Measurements from ENCODE around the gene HRH1.
A peak's percentile ranks its signal among the peaks of the same experiment; 100 is the strongest.
"Not testable (repeated sequence)": the region's sequence is repeated elsewhere in the genome, so short reads cannot be mapped to it uniquely, and the experiment has no call there.

Gene HRH1

GRCh38 chr3:11143476-11143875 lies 10.8 kb upstream of the HRH1 start:
- DNase-seq (ENCODE audit: low spot score), result no peak

DNA sequence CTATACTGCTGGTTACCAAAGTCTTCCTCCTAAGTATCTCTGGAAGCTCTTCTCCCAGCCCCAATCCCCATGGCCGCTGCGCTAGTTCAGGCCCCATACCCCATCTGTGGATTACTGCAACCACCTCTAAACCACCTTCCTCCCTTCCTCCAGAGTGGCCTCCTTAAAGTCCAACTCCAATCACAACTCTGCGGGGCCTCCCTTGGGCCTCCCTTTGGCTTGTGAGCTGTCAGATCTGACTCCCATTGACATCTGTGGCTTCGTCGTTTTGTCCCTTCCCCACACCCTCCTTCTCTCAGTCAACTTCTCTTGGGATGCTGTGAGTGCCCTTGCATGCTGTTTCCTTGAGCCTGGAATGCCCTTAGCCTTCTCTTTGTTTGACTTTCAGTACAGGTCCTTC lies 9.3 kb upstream of the HRH1 start:
- DNase-seq (ENCODE audit: low spot score), result no peak

- no peak for DNase-seq (ENCODE audit: low spot score)
Measured at GRCh38 chr3:11145888-11146287, 8.4 kb upstream of the HRH1 start.

DNA sequence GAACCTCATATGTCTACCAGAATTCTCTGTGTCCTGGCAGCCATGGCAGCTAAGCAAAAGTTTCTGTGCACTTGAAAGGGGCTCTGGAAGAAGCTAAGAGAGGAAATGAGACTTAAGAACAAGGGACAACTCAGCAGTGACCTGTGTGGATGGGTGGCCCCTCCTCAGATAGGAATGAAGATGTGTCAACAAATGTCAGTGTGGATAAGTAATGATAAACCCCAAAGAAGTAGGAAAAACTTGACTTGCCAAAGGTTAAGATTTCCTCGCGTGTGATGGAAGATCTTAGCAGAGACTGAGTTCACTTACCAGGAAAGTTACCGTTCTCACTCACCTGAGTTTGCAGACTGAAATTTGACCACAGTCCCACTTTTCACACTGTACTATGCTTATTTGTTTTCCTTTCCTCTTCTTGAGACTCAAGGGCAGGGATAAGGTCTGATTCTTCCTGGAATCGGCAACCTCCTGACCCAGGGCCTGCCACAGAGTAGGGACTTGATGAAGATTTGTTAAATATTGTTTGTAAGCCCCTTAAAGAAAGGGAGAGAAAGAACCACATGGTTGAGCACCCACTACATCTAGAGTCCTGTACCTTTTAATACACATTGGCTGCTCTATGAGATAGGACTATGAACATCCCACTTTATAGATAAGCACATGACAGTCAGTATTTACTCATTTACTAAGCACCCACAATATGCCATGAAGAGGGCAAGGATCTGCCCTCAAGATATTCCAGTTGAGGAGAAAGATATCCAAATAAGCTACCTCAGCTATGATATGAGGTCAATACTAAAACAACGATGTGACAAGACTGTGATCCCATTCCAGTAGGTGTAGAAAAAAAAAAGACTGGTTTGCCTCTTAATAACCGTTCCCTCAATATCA lies 7.3 kb upstream of the HRH1 start:
- no peak for DNase-seq (ENCODE audit: low spot score)

DNA sequence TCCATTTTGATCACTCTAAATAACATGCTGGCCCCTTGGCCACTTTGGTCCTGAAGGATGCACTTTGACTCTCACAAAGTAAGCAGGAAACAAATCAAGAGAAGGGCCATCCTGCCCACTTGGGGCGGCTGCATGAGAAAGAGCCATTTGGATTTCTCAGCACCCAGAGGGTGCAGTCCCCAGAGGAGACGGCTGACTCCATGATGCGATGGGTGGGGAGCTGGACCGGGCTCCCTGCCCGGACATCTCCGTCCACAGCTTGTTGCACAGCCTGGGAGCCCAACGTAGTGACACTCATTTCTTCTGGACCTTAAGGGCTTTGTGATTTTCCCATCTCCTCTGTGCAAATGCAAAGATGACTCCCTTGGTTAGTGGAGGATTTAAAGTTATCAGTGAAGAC lies 4.0 kb upstream of the HRH1 start:
- DNase-seq (ENCODE audit: low spot score), result no peak

DNA sequence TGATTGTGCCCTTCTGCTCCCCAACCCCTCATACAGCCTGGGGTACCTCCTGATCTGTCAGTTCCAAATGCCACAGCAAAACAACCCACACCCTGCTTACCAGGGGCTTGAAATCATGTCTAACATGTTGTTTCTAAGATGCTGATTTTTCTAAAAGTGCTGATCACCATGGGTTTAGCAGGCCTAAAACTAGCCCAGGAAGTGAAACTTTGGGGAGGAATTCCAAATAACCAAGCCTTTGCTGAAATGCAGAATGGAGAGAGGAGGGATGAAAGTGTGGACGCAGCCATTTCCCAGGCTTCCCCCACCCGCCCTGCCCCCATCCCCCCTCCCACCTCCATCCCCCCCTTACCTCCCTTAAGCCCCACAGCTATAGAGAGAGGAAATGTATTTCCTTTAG lies 2.0 kb upstream of the HRH1 start:
- no peak for DNase-seq (ENCODE audit: low spot score)

DNA sequence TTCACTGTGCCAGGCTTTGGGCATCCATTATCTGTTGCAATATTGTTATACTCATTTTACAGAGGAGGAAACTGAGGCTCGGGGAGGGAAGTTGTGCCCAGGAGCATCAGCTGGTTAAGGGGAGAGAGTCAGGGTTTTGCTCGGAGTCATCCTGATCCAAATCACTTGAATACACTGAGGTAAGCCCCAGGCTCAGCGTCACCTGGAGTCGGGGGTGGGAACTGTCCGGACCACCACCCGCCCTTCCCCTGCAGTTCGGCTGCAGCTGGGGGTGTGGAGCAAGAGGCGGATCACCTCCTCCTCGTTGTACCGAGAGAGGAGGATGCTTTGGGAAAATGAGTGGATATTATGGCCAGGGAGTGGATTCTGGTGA lies 646 bp downstream of the HRH1 start:
- DNase-seq (ENCODE audit: low spot score), result no peak

DNA sequence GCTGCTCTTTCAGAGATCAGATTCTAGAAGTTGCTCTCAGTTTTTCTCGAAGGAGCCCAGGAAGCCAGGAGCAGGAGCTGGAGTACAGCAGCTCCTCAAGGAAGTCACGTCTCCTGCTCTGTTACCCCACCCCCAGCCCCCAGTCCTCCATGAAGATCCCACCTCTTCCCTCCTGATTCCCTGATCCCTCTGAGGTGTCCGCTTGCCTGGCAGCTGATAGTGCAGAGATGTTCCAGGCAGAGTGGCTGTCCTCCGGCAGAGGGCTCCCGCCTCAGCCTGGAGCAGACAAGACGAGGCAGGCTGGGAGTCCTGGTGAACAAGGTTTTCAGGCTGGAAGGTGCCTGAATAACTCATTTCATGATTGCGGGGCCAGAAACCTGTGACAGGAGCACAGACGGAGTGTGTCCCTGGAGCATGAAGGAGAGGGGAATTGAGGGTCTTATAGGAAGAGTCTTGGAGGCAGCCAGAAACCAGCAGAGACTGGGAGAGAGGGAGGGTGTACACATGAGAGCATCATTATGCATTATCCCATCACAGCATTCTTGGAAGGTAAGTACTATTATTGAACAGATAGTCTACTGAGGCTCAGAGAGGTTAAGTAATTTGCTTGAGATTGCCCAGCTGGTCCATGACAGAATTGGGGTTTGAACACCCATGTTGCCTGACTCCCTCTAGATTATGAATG lies 1.2 kb downstream of the HRH1 start:
- DNase-seq (ENCODE audit: low spot score), result peak; percentile 33

- DNase-seq (ENCODE audit: low spot score), result no peak
Measured at GRCh38 chr3:11156026-11156410, 1.7 kb downstream of the HRH1 start.

DNA sequence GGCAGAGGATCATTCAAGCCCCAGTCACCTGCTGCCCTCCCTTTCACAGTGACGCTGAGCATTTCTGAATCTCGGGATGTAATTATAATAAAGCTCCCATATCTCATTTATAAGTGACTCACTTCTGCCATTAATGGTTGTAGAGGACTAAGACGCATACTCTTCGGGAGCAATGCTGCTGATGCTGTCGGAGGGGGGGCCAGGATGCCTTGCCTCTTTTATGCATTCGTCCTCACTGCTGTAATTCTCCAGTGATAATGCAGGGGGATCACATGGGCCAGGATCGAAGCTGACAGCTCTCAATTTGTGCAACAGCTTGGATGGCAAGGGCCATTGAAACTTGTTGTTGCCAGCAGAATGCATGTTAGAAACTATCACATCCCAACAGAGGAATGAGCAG lies 3.1 kb downstream of the HRH1 start:
- no peak for DNase-seq (ENCODE audit: low spot score)

- no peak for DNase-seq (ENCODE audit: low spot score)
Measured at GRCh38 chr3:11159421-11159904, 5.2 kb downstream of the HRH1 start.

DNA sequence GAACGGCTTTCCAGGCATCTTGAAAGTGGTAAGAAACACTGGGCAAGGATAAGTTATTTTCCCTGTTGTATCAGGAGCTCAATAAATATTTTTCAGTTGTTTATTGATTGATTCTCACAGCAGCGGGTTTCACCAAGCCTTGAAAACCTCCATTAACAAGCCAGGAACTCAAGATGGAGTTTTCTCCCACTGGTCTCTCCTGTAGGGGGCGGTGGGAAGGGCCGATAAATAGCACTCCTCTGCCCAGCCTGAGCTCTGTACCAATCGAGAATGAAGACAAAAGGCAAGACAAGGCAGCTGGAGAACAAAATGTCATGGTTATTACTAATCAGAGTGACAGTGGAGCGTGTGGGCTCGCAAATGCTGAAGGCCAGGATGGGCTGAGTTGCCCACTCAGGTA lies 7.4 kb downstream of the HRH1 start:
- DNase-seq (ENCODE audit: low spot score), result no peak

DNA sequence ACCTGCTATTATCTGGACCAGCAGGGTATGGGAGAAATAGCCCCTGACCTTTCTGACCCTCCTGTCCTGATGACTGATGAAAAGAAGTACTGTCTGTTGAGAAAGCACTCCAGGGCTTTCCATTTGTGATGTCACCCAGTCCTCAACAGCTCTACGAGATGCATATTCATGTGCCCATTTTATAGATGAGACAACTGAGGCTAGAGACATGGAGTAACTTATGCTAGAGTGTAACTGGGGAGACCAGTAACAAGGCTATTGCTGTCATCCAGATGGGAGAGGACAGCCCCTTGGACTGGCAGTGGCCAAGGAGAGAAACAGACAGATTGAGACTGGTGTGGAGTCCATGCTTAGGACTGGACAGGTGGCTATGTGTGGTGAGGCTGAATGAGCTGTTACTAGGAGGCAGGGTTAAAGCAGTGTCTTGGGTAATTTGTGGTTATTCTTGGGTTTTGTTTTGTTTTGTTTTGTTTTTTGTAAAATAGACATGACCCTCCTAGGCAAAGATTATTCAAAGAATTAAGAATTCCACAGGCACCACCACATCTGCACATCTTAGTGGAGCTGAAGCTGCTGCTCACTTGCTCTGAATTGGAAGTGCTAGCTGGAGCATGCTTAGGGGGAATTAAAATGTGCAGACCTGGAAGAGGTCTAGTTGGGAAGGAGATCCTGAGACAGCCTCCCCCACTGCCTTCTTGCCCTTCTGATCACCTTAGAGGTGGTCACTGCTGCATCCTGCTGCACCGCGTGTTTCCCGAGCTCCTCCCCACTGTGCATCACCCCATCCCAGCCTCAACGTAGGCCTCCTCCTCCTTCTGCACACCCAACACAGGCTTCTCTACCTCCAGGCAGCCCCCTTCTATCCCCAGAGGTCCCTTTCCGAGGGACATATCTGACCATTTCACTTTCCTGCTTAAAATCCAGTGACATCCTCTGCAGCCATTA lies 8.4 kb downstream of the HRH1 start:
- no peak for DNase-seq (ENCODE audit: low spot score)

- no peak for DNase-seq (ENCODE audit: low spot score)
Measured at GRCh38 chr3:11164607-11165006, 10.3 kb downstream of the HRH1 start.

- DNase-seq (ENCODE audit: low spot score), result no peak
Measured at GRCh38 chr3:11165476-11165875, 11.2 kb downstream of the HRH1 start.

DNA sequence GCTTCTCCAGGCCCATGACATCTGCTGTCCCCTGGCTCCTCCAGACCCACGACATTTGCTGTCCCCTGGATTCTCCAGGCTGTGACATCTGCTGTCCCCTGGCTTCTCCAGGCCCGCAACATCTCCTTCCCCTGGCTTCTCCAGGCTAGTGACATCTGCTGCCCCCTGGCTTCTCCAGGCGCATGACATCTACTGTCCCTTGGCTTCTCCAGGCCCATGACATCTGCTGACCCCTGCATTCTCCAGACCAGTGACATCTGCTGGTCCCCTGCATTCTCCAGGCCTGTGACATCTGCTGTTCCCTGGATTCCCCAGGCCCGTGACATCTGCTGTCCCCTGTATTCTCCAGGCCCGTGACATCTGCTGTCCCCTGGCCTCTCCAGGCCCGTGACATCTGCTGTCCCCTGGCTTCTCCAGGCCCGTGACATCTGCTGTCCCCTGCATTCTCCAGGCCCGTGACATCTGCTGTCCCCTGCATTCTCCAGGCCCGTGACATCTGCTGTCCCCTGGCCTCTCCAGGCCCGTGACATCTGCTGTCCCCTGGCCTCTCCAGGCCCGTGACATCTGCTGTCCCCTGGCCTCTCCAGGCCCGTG lies 12.6 kb downstream of the HRH1 start:
- DNase-seq (ENCODE audit: low spot score), result not testable (repeated sequence)

GRCh38 chr3:11167590-11167989 lies 13.3 kb downstream of the HRH1 start:
- no peak for DNase-seq (ENCODE audit: low spot score)

GRCh38 chr3:11168406-11168805 lies 14.1 kb downstream of the HRH1 start:
- DNase-seq (ENCODE audit: low spot score), result no peak

DNA sequence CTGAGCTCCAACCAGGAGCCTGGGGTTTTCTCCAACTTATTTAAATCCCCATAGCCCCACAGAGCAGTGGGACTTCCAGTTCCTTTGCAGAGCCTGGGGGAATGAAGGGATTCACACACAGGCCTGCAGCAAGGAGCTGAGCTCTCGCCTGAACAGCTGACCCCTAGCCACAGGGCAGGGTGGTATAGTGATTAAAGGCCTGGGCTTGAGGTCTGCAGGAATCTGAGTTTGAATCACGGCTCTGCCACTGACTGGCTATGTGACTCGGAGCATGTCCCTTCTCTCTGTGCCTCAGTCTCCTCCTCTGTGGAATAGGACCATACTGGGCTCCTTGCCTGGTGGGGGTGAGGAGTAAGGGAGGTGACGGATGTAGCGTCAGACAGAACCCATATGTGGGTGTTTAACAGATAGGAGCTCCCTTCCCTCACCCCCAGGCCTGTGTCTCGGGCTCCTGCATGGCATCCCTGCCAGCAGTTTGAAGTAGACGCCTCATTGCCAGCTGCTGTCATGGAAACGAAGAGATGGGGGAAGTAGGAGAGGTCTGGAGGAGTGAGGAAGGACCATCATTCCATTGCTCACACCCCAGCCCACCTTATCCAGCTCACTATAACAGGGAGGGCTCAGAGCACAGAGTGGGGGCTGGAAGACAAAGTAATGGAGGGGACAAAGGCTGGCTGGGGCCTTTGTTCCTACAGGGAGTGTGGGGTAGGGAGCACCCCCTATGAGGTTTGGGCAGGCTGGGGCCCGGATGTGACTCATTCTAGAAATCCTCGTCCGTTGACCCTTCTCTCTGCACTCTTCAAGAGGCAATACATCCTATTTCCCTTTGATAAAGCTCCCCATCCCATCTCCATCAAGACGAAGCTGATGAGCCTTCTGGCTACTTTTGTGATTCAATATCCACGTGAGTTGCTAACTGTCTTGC lies 14.8 kb downstream of the HRH1 start:
- no peak for DNase-seq (ENCODE audit: low spot score)

- no peak for DNase-seq (ENCODE audit: low spot score)
Measured at GRCh38 chr3:11170052-11170770, 15.9 kb downstream of the HRH1 start.
